Measurements from ENCODE around the gene POLR1E. TPM values are rescaled to one million over a fixed set of nuclear protein-coding genes. Genes with fewer than 3 reads are reported as not detected.
A peak's percentile ranks its signal among the peaks of the same experiment; 100 is the strongest.

POLR1E gene, protein sequence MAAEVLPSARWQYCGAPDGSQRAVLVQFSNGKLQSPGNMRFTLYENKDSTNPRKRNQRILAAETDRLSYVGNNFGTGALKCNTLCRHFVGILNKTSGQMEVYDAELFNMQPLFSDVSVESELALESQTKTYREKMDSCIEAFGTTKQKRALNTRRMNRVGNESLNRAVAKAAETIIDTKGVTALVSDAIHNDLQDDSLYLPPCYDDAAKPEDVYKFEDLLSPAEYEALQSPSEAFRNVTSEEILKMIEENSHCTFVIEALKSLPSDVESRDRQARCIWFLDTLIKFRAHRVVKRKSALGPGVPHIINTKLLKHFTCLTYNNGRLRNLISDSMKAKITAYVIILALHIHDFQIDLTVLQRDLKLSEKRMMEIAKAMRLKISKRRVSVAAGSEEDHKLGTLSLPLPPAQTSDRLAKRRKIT
- 10 to 100 TPM; 16.9 to 18.5 TPM for total RNA-seq
- long read RNA-seq, donor 1, partial matches to known transcripts, result 0 of 4 reads
- long read RNA-seq, donor 1, other reads (novel, unspliced or antisense), result 0 of 4 reads
- long read RNA-seq, donor 2, transcript POLR1E-202 (12 exons, 1,868 nt), result major isoform, 37 of 40 reads
- long read RNA-seq, donor 2, partial matches to known transcripts, result 0 of 40 reads
- long read RNA-seq, donor 2, other reads (novel, unspliced or antisense), result 1 of 40 reads

DNA sequence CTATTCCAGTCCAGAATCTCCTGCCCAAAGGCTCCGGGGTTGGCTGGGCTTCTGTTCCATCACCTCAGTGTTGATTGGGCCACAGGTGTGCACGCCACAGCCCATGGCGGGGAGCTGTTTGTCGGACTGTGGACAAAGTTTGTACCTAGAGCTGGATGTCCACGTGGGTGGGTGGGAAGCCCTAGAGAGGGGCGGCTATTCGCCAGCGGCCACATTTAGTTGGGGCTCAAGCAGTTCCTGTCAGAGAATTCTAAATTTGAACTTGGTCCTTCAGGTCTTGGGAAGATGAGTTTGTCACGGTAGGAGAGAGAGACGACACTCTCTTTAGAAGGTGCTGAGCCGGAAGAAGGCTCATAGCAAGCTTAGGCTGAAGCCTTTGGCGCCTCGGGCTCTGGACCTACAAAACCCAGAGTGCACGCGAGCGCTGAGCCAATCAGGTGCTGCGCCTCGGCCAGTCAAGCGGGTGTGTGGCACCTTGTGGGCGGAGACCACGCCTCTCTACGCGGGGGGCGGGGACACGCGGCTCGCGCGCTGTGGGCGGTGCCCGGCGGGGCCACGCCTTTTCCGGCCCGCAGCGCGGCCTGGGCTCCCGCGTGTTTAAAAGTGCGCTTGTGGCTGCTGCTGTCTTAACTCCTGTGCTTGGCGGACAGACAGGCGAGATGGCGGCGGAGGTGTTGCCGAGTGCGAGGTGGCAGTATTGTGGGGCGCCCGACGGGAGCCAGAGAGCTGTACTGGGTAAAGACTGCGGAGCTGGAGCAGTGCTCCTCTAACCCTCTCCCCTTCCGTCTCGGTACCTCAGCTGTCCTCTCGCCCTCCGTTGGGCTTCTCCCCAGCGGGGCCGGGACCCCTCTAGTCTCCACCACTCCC is at the start of gene POLR1E:
TSS of gene POLR1E (plus strand) at position 560 of the 867 bp plus-strand sequence. CDS start at position 660, 100 bp downstream.
- intact Hi-C loops (cut with DNase I), result no loop called here
- peak; percentile 98 for DNase-seq (ENCODE audit: low spot score)

DNA sequence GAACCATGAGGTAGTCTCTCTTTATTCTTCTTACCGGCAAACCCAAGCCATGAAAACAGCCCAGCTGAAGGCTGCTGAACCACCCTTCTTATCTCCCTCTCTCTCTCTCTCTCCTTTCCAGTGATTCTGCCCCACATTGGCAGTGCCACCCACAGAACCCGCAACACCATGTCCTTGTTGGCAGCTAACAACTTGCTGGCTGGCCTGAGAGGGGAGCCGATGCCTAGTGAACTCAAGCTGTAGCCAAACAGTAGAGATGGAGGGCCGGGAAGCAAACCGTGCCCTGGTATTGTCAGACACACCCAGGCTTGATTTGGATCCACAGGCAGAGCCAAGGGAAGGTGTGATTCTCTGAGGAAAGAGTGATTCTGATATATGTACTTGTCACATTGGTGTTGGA is 49.2 kb upstream of the POLR1E start:
- DNase-seq (ENCODE audit: low spot score), result peak; percentile 42
- intact Hi-C loops (cut with DNase I), result no loop called here

DNA sequence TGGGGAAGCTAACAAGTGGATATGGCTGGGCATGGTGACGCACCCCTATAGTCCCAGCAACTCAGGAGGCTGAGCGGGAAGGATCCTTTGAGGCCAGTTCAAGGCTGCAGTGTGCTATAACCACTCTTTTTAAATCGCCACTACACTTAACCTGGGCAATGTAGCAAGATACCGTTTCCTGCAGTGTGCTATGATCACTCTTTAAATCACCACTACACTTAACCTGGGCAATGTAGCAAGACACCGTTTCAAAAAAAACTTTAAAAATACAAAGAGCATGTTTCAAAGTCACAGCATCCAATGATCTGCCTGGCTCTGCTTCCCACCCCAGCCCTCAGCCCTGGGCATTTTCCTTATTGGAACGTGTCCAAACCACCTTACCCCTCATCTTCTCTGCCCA is 48.7 kb upstream of the POLR1E start:
- DNase-seq (ENCODE audit: low spot score), result peak; percentile 24
- intact Hi-C loops (cut with DNase I), result no loop called here

DNA sequence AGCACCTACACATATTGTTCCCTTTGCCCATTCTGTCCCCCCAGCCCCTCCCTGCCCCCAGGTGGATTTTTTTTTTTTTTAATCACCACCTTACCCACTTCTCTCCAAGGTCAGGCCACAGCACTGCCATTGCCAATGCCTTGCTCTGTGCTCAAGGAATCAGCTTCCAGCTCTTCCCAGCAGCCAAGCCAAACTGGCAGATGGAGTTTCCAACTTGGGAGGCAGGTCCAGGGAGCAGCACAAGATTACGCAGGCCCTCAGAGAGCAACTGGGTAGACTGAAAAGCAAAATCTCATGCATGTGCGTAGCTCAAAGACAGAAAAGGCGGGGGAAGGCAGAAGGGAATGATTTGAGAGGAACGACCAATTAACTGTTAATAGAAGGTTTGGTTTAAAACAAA is 48.1 kb upstream of the POLR1E start:
- DNase-seq (ENCODE audit: low spot score), result peak; percentile 26
- intact Hi-C loops (cut with DNase I), result no loop called here

DNA sequence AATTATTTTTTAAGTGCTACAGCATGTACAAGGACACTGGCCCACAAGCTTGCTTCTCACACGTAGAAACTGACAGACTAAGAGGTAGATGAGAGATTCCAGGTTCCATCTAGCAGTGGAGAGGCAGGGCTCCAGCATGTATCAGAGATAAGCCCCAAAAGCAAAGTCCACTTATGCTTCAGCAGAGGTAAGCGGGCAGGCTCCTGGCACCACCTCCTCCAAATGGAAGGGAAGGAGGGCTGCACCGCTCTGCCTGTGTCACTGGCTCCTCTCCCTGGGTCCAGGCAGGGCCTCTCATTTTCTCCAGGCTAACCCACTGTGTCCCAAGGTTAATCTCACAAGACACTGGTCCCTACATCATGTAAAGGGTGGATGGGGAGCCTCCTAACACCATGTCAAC is 47.4 kb upstream of the POLR1E start:
- DNase-seq (ENCODE audit: low spot score), result peak; percentile 30
- intact Hi-C loops (cut with DNase I), result no loop called here

DNA sequence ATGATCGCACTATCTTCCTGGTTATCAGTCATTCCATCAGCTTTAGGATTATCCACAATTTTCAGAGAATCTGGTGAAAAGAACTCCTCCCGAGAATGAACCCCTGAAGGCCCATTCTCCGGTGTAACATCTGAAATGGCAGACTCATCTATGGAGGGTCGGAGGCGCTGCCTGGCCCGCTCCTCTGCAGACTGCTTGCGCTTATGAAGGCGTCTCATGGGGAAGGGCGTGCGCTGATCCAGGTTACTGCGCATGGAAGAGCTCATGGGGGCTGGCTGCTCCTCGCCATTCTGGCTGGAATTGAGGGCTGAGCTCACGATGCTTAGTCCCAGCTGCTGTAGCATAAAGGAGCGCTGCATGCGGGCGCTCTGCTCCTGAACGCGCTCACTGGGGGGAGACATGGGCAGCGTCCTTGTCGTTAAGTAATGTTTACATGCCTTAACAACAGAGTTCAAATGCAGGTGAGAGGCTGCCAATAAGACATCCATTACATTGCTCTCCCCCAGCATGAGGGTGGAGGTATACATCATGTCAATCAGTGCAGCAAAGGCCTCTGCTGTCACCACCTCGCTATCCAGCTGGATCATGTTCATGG is 43.9 kb upstream of the POLR1E start:
- peak; percentile 34 for DNase-seq (ENCODE audit: low spot score)
- intact Hi-C loops (cut with DNase I), result no loop called here

DNA sequence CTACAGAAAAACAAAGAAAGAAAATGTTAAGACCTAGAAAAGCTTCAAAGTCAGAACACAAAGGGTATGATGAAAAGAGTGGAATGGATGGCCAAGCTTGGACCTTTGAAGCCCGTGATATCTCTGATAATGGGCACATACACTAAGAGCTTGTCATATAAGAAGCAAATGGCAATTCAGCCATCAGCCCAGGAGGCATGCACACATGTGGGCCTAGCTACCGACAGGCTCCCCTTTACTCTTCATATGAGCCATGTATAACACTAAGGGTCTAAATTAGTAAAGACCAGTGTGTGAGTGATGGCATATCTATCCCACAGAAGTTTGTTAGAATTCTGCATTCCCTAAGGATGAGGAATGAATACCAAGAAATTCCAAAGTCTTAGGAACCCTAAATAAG is 43.2 kb upstream of the POLR1E start:
- intact Hi-C loops (cut with DNase I), result no loop called here
- DNase-seq (ENCODE audit: low spot score), result no peak

DNA sequence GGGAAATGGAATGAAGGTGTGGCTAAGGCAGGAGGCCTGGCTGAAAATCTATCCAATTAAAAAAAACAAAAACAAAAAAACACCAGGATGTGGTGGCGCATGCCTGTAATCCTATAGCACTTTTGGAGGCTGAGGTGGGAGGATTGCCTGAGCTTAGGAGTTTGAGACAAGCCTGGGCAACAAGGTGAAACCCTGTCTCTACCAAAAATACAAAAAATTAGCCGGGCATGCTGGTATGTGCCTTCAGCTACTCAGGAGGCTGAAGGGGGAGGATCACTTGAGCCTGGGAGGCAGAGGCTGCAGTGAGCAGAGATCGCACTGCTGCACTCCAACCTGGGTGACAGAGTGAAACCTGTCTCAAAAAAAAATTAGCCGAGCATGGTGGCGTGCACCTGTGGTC is 42.2 kb upstream of the POLR1E start:
- DNase-seq (ENCODE audit: low spot score), result no peak
- intact Hi-C loops (cut with DNase I), result no loop called here

DNA sequence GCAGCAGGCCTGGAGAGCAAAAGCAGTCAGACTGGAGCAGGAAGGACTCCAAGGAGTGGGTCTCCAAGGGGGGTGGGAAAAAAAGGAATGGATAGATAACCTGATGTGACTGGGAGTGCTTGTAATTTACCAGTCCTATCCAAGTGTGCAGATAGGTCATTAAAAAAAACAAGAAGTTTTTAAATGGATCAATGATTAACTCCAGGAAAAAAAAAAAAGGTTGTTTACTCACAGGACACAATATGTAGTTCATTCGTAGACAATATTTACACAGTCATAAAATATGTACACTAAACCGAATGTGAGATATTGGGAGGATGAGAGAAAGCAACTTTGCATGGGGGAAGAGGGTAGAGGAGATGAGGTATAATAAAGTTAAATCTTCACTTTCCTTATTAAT is 40.9 kb upstream of the POLR1E start:
- intact Hi-C loops (cut with DNase I), result no loop called here
- DNase-seq (ENCODE audit: low spot score), result no peak

DNA sequence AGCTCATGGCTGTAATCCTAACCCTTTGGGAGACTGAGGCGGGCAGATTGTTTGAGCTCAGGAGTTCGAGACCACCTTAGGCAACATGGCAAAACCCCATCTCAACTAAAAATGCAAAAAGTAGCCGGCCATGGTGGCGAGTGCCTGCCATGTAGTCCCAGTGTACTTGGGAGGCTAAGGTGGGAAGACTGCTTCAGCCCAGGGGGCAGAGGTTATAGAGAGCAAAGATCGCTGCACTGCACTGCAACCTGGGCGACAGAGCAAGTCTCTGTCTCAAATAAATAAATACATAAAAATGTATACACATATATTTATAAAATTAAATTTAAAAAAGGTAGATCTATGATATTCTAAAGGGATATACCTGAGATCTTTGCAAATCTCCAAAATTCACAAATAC is 39.9 kb upstream of the POLR1E start:
- DNase-seq (ENCODE audit: low spot score), result no peak
- intact Hi-C loops (cut with DNase I), result no loop called here

DNA sequence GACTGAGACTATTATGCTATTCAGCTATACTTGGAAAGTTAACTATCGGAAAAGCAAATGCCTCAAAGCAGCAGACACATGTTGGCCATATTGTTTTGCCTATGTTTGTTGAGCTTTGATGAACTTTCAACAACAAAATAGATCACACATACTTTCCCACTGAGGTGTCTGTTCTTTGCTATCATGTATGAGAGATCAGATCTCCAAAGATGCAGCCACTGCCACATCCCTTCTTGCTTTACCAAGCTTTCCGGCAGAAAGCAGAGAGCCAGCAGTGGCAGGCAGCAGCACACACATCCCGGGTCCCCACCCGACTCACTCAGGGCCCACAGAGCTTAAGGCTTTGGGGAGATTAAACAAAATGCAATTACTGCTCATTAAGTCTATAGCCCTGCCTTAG is 39.3 kb upstream of the POLR1E start:
- intact Hi-C loops (cut with DNase I), result no loop called here
- DNase-seq (ENCODE audit: low spot score), result no peak

DNA sequence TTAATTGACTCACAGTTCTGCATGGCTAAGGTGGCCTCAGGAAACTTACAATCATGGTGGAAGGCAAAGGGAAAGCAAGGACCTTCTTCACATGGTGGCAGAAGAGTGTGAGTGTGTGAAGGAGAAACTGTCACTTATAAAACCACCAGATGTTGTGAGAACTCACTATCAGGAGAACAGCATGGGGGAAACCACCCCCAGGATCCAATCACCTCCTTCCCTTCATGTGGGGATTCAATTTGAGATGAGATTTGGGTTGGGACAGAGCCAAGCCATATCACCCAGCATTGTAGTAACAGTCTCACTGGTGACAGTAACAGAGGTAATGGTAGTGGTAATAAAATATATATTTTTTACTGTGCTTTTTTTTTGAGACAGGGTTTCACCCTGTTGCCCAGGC is 38.6 kb upstream of the POLR1E start:
- DNase-seq (ENCODE audit: low spot score), result no peak
- intact Hi-C loops (cut with DNase I), result no loop called here

DNA sequence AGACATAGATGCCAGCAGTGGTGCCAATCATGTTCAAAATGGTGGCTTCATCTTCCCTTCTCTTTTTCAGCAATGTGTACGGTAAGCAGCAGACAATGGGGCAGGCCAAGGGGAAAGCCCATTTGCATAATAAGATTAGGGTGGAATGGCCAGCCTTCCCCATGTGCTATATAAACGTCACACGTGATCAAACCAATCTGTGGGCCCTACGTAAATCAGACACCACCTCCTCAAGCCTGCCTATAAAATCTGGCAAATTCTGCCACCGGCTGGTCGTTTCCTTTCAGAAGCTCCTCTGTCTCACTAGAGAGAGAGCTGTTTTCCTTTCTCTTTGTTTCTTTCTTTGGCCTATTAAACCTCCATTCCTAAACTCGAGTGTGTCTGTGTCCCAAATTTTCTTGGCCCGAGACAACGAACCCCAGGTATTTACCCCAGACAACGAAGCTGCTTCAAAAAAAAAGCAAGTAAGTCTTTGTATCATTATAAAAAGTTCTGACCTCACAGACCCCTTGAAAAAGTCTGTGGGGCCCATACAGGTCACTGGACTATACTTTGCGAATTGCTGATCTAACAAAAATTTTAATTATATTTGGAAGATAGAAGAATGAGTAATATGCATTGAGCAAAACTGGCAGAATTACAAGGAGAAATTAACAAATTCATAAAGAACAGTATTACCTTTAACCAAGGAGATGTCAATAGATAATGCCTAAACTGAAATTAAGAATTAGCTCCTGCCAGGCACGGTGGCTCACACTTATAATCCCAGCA is 35.7 kb upstream of the POLR1E start:
- intact Hi-C loops (cut with DNase I), result no loop called here
- no peak for DNase-seq (ENCODE audit: low spot score)

DNA sequence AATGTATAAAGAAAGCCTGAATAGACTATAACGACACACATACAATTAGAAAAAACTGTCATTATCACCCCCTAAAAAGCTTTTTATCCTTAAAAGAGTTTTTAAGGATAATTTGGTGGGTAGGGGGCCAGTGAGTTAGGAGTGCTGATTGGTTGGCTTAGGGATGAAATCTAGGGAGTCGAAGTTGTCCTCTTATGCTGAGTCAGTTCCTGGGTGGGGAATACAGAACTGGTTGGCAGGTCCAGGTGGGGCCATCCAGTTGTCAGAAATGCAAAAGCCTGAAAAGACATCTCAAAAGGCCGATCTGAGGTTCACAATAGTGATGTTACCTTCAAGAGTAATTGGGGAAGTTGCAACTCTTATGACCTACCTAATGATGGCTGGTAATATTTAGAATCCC is 34.1 kb upstream of the POLR1E start:
- intact Hi-C loops (cut with DNase I), result no loop called here
- no peak for DNase-seq (ENCODE audit: low spot score)

DNA sequence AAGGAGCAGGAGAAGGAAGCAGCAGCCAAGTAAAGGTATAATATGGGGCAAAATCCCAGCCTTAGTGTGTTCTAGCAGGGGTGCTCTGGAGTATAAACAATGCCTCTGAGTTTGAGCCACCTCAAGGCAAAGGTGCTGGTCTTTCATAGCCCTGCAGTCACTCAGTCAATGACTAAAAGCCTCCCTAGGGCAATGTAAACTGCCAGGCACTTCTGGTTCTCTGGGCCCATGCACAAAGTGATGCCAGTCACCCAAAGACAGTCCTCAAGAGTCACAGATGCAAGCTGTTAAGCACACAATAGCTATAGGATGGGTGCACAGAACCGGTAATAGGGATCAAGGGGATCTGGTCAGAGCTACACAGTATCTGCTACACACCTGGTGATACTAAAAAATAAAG is 33.1 kb upstream of the POLR1E start:
- DNase-seq (ENCODE audit: low spot score), result no peak
- intact Hi-C loops (cut with DNase I), result no loop called here

DNA sequence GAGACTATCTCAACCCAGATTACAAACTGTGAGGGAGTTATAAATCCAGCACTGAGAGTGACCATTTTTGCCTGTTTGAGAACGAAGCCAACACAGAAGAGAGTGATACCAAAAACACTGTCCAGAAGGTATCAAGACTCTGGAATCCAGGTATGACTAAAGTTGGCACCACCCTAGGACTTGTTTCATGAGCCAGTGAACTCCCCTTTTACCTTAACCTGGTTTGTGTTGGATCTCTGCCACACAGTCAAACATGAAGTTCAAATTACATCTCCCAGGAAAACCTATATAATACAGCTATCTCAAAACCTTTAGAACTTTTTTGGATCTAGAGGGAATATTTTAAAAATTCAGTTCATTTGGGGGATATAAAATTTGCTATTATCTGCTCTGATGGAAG is 31.9 kb upstream of the POLR1E start:
- DNase-seq (ENCODE audit: low spot score), result no peak
- intact Hi-C loops (cut with DNase I), result no loop called here

DNA sequence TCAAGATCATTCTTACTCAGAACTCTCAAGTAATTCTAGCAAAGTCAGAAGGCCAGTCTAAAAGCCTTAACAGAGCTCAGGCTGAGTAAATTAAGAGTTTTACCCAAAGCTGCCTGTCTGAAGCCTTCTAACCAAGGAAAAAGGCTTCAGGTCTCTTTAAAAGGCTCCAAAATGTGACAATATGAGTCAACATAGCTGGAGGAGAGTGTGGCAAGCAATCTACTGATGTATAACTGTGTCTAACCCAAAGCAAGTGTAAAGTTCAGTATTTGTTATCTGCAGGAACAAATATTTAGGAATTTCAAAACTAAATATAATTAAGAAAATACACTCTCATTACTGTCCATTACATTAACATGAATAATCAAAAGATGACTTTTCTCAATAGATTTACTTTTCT is 31.5 kb upstream of the POLR1E start:
- no peak for DNase-seq (ENCODE audit: low spot score)
- intact Hi-C loops (cut with DNase I), result no loop called here

DNA sequence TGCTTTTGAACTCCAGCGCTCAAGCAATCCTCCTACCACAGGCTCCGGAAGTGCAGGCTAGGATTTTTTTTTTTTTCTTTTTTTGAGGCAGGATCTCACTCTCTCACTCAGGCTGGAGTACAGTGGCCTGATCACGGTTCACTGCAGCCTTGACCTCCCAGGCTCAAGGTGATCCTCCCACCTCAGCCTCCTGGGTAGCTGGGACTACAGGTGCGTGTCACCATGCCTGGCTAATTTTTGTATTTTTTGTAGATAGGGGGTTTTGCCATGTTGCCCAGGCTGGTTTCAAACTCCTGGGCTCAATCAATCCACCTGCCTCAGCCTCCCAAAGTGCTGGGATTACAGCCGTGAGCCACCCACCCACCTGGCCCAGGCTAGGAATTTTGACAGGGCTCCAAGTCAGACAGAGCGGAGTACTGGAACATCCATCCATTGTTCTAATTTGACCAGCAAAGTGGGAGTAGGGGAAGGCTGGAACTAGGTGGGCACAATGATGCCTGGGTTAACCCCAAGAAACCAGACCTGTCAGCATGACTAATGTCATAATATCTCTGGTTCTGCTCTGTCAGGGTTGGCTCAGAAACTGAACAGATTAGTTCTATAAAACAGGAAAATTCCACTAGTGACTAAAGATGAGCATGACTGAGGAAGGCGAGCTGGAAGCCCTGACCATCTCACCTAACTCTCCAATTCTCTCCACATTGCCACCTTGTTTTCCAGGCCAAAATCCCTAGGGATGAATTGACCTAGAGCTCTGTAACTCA is 29.7 kb upstream of the POLR1E start:
- intact Hi-C loops (cut with DNase I), result no loop called here
- no peak for DNase-seq (ENCODE audit: low spot score)
